ENCODE measurements around the gene ADRA2C.

ADRA2C gene

GRCh38 chr4:3724319-3725231 is 41.6 kb upstream of the ADRA2C start:
- Histone ChIP-seq H3K36me3 (ENCODE audit: insufficient read depth, low read length) (no peaks in the 10 kb centered on the region), H3K9me3 (ENCODE audit: insufficient read depth, low read depth, low read length) (no peaks in the 10 kb centered on the region), H3K27me3 (ENCODE audit: insufficient read depth, low read length) (peaks cover 36% of the 10 kb centered on the region), H3K27ac (ENCODE audit: low read depth, low read length) (no peak overlapping the region), H3K4me3 (ENCODE audit: low read length) (peak overlapping the region; percentile 38), H3K4me1 (ENCODE audit: insufficient read depth, low read length) (peaks cover 23% of the 10 kb centered on the region), H3K9ac (ENCODE audit: low read depth, low read length) (no peak overlapping the region)
- 10% methylated on average over 44 of the region's 44 CpGs for WGBS

GRCh38 chr4:3725936-3726870 is 40.0 kb upstream of the ADRA2C start:
- WGBS = 45% methylated on average over 9 of the region's 10 CpGs
- Histone ChIP-seq H3K9ac (ENCODE audit: low read depth, low read length) (no peak overlapping the region), H3K27me3 (ENCODE audit: insufficient read depth, low read length) (peaks cover 36% of the 10 kb centered on the region)

GRCh38 chr4:3727847-3728469 is 38.2 kb upstream of the ADRA2C start:
- peaks cover 36% of the 10 kb centered on the region for H3K27me3 ChIP-seq (ENCODE audit: insufficient read depth, low read length)
- no peak overlapping the region for H3K4me3 ChIP-seq (ENCODE audit: low read length)
- 65% methylated on average over 16 of the region's 16 CpGs for WGBS
- H3K9ac ChIP-seq (ENCODE audit: low read depth, low read length) = no peak overlapping the region
- H3K27ac ChIP-seq (ENCODE audit: low read depth, low read length) = no peak overlapping the region
- peaks cover 24% of the 10 kb centered on the region for H3K4me1 ChIP-seq (ENCODE audit: insufficient read depth, low read length)
- no peaks in the 10 kb centered on the region for H3K36me3 ChIP-seq (ENCODE audit: insufficient read depth, low read length)
- H3K9me3 ChIP-seq (ENCODE audit: insufficient read depth, low read depth, low read length) = no peaks in the 10 kb centered on the region

More at GRCh38 chr4:3725936-3726870, 40.0 kb upstream of the ADRA2C start:
- no peak overlapping the region for H3K4me3 ChIP-seq (ENCODE audit: low read length)
- no peaks in the 10 kb centered on the region for H3K36me3 ChIP-seq (ENCODE audit: insufficient read depth, low read length)
- H3K4me1 ChIP-seq (ENCODE audit: insufficient read depth, low read length) = peaks cover 18% of the 10 kb centered on the region
- no peak overlapping the region for H3K27ac ChIP-seq (ENCODE audit: low read depth, low read length)
- H3K9me3 ChIP-seq (ENCODE audit: insufficient read depth, low read depth, low read length) = no peaks in the 10 kb centered on the region

GRCh38 chr4:3729188-3729881 is 36.9 kb upstream of the ADRA2C start:
- H3K27me3 ChIP-seq (ENCODE audit: insufficient read depth, low read length) = peaks cover 28% of the 10 kb centered on the region
- H3K4me1 ChIP-seq (ENCODE audit: insufficient read depth, low read length) = peaks cover 25% of the 10 kb centered on the region
- H3K27ac ChIP-seq (ENCODE audit: low read depth, low read length) = no peak overlapping the region
- no peaks in the 10 kb centered on the region for H3K9me3 ChIP-seq (ENCODE audit: insufficient read depth, low read depth, low read length)
- 85% methylated on average over 11 of the region's 11 CpGs for WGBS
- H3K4me3 ChIP-seq (ENCODE audit: low read length) = no peak overlapping the region
- H3K9ac ChIP-seq (ENCODE audit: low read depth, low read length) = no peak overlapping the region
- no peaks in the 10 kb centered on the region for H3K36me3 ChIP-seq (ENCODE audit: insufficient read depth, low read length)

GRCh38 chr4:3729882-3730226 is 36.3 kb upstream of the ADRA2C start:
- H3K27ac ChIP-seq (ENCODE audit: low read depth, low read length) = no peak overlapping the region
- H3K4me1 ChIP-seq (ENCODE audit: insufficient read depth, low read length) = peaks cover 21% of the 10 kb centered on the region
- no peak overlapping the region for H3K9ac ChIP-seq (ENCODE audit: low read depth, low read length)
- peaks cover 23% of the 10 kb centered on the region for H3K27me3 ChIP-seq (ENCODE audit: insufficient read depth, low read length)
- no peaks in the 10 kb centered on the region for H3K36me3 ChIP-seq (ENCODE audit: insufficient read depth, low read length)
- H3K4me3 ChIP-seq (ENCODE audit: low read length) = no peak overlapping the region
- no peaks in the 10 kb centered on the region for H3K9me3 ChIP-seq (ENCODE audit: insufficient read depth, low read depth, low read length)
- 69% methylated on average over 5 of the region's 5 CpGs for WGBS

DNA sequence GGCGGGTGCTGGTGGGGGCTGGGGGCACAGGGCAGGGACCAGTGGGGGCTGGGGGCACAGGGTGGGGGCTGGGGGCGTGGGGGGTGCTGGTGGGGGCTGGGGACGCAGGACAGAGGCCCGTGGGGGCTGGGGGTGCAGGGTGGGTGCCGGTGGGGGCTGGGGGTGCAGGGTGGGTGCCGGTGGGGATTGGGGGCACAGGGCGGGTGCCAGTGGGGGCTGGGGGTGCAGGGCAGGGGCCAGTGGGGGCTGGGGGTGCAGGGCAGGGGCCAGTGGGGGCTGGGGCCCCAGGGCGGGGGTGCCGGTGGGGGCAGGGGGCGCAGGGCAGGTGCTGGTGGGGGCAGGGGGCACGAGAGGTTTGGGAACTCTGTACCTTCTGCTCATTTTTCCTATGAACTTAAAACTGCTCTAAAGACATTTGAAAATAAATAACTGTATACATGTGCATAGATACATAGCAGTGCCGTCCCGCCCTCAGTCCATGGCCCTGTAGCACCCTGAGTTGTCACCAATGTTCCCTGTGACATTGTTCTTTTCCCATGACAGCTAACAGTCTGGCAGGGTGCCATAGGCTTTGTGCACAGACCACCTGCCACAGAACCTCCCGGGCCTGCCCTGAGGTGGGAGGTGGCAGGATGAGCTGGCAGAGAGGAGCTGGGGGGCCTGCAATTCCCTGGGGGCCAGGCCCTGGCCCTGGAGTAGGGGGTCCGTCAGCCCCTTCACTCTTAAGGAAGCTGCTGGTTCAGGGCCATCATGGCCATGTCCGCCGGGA is 35.6 kb upstream of the ADRA2C start:
- Histone ChIP-seq H3K9me3 (ENCODE audit: insufficient read depth, low read depth, low read length) (no peaks in the 10 kb centered on the region), H3K4me1 (ENCODE audit: insufficient read depth, low read length) (peaks cover 16% of the 10 kb centered on the region), H3K27ac (ENCODE audit: low read depth, low read length) (no peak overlapping the region), H3K9ac (ENCODE audit: low read depth, low read length) (no peak overlapping the region), H3K27me3 (ENCODE audit: insufficient read depth, low read length) (peaks cover 15% of the 10 kb centered on the region), H3K36me3 (ENCODE audit: insufficient read depth, low read length) (no peaks in the 10 kb centered on the region), H3K4me3 (ENCODE audit: low read length) (no peak overlapping the region)
- 97% methylated on average over 11 of the region's 17 CpGs for WGBS

DNA sequence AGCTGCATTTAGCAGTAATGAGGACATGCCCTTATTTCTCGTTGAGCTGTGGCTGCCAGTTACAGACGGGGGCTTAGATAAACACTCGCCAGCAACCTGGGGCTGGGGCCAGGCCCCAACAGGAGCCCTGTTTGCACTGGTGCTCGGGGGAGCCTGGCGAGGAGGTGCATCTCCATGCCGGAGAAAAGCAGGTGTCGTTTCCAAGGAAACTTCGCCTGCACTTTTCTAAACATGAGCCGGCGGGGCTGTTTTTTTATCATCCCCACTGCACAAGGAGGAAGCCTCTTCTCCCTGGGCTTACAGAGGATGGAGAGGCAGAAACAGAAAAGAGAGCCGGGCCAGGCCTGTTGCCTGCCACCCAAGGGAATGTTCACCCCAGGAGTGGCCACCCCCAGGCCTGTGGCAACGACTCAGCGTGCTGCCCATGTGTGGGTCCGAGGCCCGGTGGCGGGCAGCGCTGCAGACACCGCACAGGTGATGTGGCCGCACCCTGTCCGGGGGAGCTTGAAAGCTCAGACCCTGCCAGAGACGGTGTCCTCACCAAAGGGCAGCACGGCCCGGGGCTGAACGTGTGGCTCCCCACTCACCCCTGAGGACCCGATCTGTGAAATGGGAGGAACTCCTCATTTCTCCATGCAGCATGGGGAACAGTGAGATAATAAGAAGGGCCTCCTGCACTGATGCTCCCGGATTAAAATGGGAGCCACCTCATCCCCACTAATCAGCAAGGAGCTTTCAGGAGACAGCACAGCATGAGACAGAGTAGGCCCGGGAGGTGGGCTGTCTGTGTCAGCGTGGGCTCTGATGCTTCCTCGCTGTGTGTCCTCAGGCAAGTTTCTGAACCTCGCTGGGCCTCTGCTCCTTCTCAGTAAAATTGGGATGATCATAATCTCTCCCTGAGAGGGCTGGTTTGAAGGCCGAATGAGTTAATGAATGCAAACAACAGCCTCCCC is 33.8 kb upstream of the ADRA2C start:
- WGBS = 82% methylated on average over 31 of the region's 31 CpGs
- Histone ChIP-seq H3K4me3 (ENCODE audit: low read length) (no peak overlapping the region), H3K36me3 (ENCODE audit: insufficient read depth, low read length) (no peaks in the 10 kb centered on the region), H3K4me1 (ENCODE audit: insufficient read depth, low read length) (peaks cover 15% of the 10 kb centered on the region; the same call in 1 of the 2 replicates), H3K27ac (ENCODE audit: low read depth, low read length) (no peak overlapping the region), H3K9ac (ENCODE audit: low read depth, low read length) (no peak overlapping the region), H3K27me3 (ENCODE audit: insufficient read depth, low read length) (no peaks in the 10 kb centered on the region), H3K9me3 (ENCODE audit: insufficient read depth, low read depth, low read length) (no peaks in the 10 kb centered on the region)

DNA sequence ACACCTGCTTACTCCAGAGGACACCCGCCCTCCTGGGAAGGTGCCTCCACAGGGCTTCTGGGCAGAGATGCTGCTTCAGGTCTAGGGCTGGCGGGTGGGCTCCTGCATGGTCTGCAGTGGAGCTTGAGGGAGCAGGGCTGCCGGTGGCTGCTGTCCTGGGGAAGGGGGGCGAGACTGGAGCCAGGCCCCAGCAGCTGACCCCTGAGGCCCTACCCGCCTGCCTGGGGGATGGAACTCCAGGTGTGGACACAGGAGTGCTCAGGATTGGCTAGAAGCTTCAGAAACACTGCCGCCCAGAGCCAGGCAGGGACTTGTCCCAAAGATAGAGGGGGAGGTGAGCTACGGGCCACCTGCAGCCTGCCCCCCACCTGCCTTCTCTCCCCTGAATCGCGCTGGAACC is 33.0 kb upstream of the ADRA2C start:
- Histone ChIP-seq H3K9ac (ENCODE audit: low read depth, low read length) (no peak overlapping the region), H3K4me1 (ENCODE audit: insufficient read depth, low read length) (peaks cover 15% of the 10 kb centered on the region; the same call in 1 of the 2 replicates), H3K4me3 (ENCODE audit: low read length) (no peak overlapping the region), H3K9me3 (ENCODE audit: insufficient read depth, low read depth, low read length) (no peaks in the 10 kb centered on the region), H3K27me3 (ENCODE audit: insufficient read depth, low read length) (no peaks in the 10 kb centered on the region), H3K27ac (ENCODE audit: low read depth, low read length) (no peak overlapping the region), H3K36me3 (ENCODE audit: insufficient read depth, low read length) (no peaks in the 10 kb centered on the region)
- 78% methylated on average over 9 of the region's 9 CpGs for WGBS

- H3K4me3 ChIP-seq (ENCODE audit: low read length) = no peak overlapping the region
- no peak overlapping the region for H3K9ac ChIP-seq (ENCODE audit: low read depth, low read length)
- H3K4me1 ChIP-seq (ENCODE audit: insufficient read depth, low read length) = peaks cover 10% of the 10 kb centered on the region; the same call in 1 of the 2 replicates
- no peaks in the 10 kb centered on the region for H3K9me3 ChIP-seq (ENCODE audit: insufficient read depth, low read depth, low read length)
- no peak overlapping the region for H3K27ac ChIP-seq (ENCODE audit: low read depth, low read length)
- no peaks in the 10 kb centered on the region for H3K27me3 ChIP-seq (ENCODE audit: insufficient read depth, low read length)
- no peaks in the 10 kb centered on the region for H3K36me3 ChIP-seq (ENCODE audit: insufficient read depth, low read length)
- 94% methylated on average over 14 of the region's 14 CpGs for WGBS
Measured at GRCh38 chr4:3735196-3735595, 31.0 kb upstream of the ADRA2C start.

Data from HUES64 (cell line).